Neural progenitor cell (in vitro differentiated cells): ENCODE measurements around the gene KRR1.

Source experiments
- EZH2 ChIP-seq: fragments of 200-600 bp; sonication (generic); IDR thresholded peaks from 2 replicates; pipeline ENCODE4 v1.6.1; 2017; ENCODE audit warnings: antibody characterized with exemption, mild to moderate bottlenecking, moderate library complexity
- EZH2phosphoT487 ChIP-seq: fragments of 200-600 bp; sonication (generic); IDR thresholded peaks from 2 replicates; pipeline ENCODE4 v1.6.1; 2017; ENCODE audit warnings: antibody characterized with exemption
- TF ChIP-seq, protein P1 (sequence below): fragments of 200-600 bp; sonication (generic); IDR thresholded peaks from 2 replicates; pipeline ENCODE4 v1.5.1; 2017; ENCODE audit warnings: antibody characterized with exemption, mild to moderate bottlenecking

DNA sequence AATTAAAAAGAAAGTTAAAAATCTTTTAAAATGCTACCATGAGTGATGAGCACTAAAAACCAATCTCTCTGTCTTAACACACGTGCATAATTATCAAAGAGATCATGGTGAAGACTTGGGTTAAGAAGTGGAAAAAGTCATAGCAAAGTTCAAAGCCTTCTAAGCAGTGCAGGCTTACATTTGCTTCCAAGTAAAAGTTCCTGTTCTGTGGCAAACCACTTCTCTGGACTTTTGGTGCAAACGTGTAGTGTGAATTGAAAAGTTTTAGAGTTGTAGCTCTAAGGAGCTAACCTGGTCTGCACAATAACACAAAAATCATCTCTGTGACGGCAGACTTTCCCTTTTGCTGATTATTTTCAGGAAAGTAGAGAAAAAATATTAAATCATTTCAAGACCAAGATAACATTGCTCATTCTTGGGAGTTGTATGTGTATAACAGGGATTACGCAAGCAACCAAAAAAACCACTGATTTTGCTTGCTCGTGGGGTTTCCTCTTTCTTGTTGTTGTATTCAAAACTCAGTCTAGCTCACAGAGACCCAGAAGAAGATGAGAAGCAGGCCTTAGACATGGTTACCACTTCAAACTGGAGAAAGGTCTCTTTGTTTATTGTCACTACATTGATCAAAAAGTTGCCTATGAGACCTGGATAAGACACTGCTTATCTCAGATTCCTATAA, 33.2 kb downstream of the KRR1 start:
- TF ChIP-seq, protein P1, sequence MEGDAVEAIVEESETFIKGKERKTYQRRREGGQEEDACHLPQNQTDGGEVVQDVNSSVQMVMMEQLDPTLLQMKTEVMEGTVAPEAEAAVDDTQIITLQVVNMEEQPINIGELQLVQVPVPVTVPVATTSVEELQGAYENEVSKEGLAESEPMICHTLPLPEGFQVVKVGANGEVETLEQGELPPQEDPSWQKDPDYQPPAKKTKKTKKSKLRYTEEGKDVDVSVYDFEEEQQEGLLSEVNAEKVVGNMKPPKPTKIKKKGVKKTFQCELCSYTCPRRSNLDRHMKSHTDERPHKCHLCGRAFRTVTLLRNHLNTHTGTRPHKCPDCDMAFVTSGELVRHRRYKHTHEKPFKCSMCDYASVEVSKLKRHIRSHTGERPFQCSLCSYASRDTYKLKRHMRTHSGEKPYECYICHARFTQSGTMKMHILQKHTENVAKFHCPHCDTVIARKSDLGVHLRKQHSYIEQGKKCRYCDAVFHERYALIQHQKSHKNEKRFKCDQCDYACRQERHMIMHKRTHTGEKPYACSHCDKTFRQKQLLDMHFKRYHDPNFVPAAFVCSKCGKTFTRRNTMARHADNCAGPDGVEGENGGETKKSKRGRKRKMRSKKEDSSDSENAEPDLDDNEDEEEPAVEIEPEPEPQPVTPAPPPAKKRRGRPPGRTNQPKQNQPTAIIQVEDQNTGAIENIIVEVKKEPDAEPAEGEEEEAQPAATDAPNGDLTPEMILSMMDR, result no peak
- TF ChIP-seq EZH2, result no peak
- no peak for TF ChIP-seq EZH2phosphoT487
